Measurements from ENCODE around the gene CYP3A4.

DNA sequence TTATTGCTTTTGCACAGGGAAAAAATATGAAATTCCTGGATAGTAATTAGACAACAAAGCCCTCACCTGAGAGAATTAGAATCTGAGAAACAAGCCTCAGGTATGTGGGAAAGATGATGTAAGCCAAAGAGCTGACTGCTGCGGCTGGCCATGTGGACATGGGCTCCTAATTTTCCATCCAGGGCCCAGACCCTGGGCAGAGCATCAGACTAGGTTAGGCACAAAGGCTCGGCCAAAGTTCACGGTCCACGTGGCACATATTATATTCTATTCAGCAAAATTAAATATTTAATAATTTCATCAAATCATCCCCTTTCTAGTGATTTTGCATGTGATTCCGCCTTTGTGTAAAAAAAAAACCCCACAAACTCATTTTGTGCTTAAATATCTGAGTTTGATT, 5.1 kb downstream of the CYP3A4 start:
- TF ChIP-seq POLR2A (IDR thresholded peaks at IDR 0.05; ENCODE audit: low read length), result no peak
- TF ChIP-seq GATA1 (IDR thresholded peaks at IDR 0.05; ENCODE audit: low read depth, low read length), result no peak

Measured in erythroblast (primary cell).